Mesenchymal stem cell (in vitro differentiated cells and primary cell): Measurements from ENCODE around the gene PPP6R1. TPM values are rescaled to one million over a fixed set of nuclear protein-coding genes. Genes with fewer than 3 reads are reported as not detected.

Experiments used
- DNase-seq: peaks from one replicate; pipeline ENCODE4 v3.0.0-alpha.2; 2013
- H2AFZ ChIP-seq: one replicate; pipeline ENCODE4 v1.6.1; 2013; ENCODE audit warnings: low read depth, mild to moderate bottlenecking, control low read depth, inconsistent platforms, low read length, moderate library complexity
- H2AK5ac ChIP-seq: 2 replicates; pipeline ENCODE4 v1.6.1; 2013; ENCODE audit warnings: low read length, moderate library complexity, mild to moderate bottlenecking, inconsistent platforms; ENCODE audit not compliant: severe bottlenecking
- H2BK120ac ChIP-seq: one replicate; pipeline ENCODE4 v1.6.1; 2013; ENCODE audit warnings: low read depth, mild to moderate bottlenecking, inconsistent platforms, low read length, moderate library complexity
- H2BK12ac ChIP-seq, 2 experiments: one replicate each; pipeline ENCODE4 v1.6.1; 2013; ENCODE audit warnings: inconsistent platforms in 2 of 2, low read length in 2 of 2, mild to moderate bottlenecking in 2 of 2, moderate library complexity in 2 of 2, control low read depth in 1 of 2
- H2BK15ac ChIP-seq: one replicate; pipeline ENCODE4 v1.6.1; 2013; ENCODE audit warnings: mild to moderate bottlenecking, low read depth, inconsistent platforms; ENCODE audit not compliant: poor library complexity, severe bottlenecking
- H2BK5ac ChIP-seq: 2 replicates; pipeline ENCODE4 v1.6.1; 2013; ENCODE audit warnings: low read depth, mild to moderate bottlenecking, low read length, control low read depth, inconsistent platforms; ENCODE audit not compliant: poor library complexity, severe bottlenecking
- H3K14ac ChIP-seq, 2 experiments: one replicate each; pipeline ENCODE4 v1.6.1; 2013; ENCODE audit warnings: inconsistent platforms in 2 of 2, low read length in 2 of 2, control low read depth in 1 of 2, mild to moderate bottlenecking in 1 of 2, moderate library complexity in 1 of 2
- H3K18ac ChIP-seq, 2 experiments: one replicate each; pipeline ENCODE4 v1.6.1; 2013; ENCODE audit warnings: inconsistent platforms in 2 of 2, low read length in 2 of 2, control low read depth in 1 of 2, low read depth in 1 of 2, mild to moderate bottlenecking in 1 of 2
- H3K23ac ChIP-seq, 2 experiments: one replicate each; pipeline ENCODE4 v1.6.1; 2013; ENCODE audit warnings: inconsistent platforms in 2 of 2, low read length in 2 of 2, mild to moderate bottlenecking in 2 of 2, moderate library complexity in 2 of 2, control low read depth in 1 of 2
- H3K27ac ChIP-seq: 2 replicates; pipeline ENCODE4 v1.5.1; 2013; ENCODE audit warnings: mild to moderate bottlenecking, moderate library complexity, low read length, control low read depth, inconsistent platforms; ENCODE audit not compliant: poor library complexity, severe bottlenecking
- H3K27me3 ChIP-seq, 2 experiments: 2 replicates each; pipeline versions ENCODE4 v1.6.1 to v1.7.0; 2013; ENCODE audit warnings: low read length in 2 of 2, mild to moderate bottlenecking in 2 of 2, moderate library complexity in 2 of 2, control low read depth in 1 of 2, inconsistent platforms in 1 of 2; ENCODE audit not compliant: control insufficient read depth in 1 of 2, insufficient read depth in 1 of 2
- H3K36me3 ChIP-seq, 2 experiments: 2 replicates each; pipeline versions ENCODE4 v1.6.1 to v1.7.0; 2013; ENCODE audit warnings: low read length in 2 of 2, control low read depth in 1 of 2, inconsistent platforms in 1 of 2, low read depth in 1 of 2, mild to moderate bottlenecking in 1 of 2; ENCODE audit not compliant: insufficient read depth in 2 of 2, control insufficient read depth in 1 of 2
- H3K4ac ChIP-seq, 2 experiments: one replicate each; pipeline ENCODE4 v1.6.1; 2013; ENCODE audit warnings: inconsistent platforms in 2 of 2, low read length in 2 of 2, mild to moderate bottlenecking in 2 of 2, moderate library complexity in 2 of 2, control low read depth in 1 of 2, low read depth in 1 of 2
- H3K4me1 ChIP-seq: 2 replicates; pipeline ENCODE4 v1.6.1; 2013; ENCODE audit warnings: low read depth, low read length, control low read depth; ENCODE audit not compliant: control insufficient read depth, insufficient read depth
- H3K4me2 ChIP-seq: 2 replicates; pipeline ENCODE4 v1.6.1; 2013; ENCODE audit warnings: low read length, mild to moderate bottlenecking, inconsistent platforms; ENCODE audit not compliant: poor library complexity, severe bottlenecking
- H3K4me3 ChIP-seq, 2 experiments: 2 replicates each; pipeline versions ENCODE4 v1.5.1 to v1.7.0; 2013; ENCODE audit warnings: low read length in 2 of 2, mild to moderate bottlenecking in 2 of 2, control low read depth in 1 of 2, low read depth in 1 of 2; ENCODE audit not compliant: insufficient read depth in 1 of 2
- H3K79me1 ChIP-seq: replicated peaks from 2 replicates; pipeline ENCODE4 v1.6.1; 2013; ENCODE audit warnings: mild to moderate bottlenecking, control low read depth, low read length, inconsistent platforms; ENCODE audit not compliant: poor library complexity, severe bottlenecking
- H3K9ac ChIP-seq: 2 replicates; pipeline ENCODE4 v1.7.0; 2013; ENCODE audit warnings: mild to moderate bottlenecking, low read length, moderate library complexity
- H3K9me3 ChIP-seq: 2 replicates; pipeline ENCODE4 v1.7.0; 2013; ENCODE audit warnings: mild to moderate bottlenecking, low read length; ENCODE audit not compliant: control insufficient read depth
- H4K8ac ChIP-seq: one replicate; pipeline ENCODE4 v1.6.1; 2013; ENCODE audit warnings: inconsistent platforms, mild to moderate bottlenecking, low read length, moderate library complexity
- H4K91ac ChIP-seq: one replicate; pipeline ENCODE4 v1.6.1; 2013; ENCODE audit warnings: mild to moderate bottlenecking, low read length, inconsistent platforms
- WGBS: methylation state at CpG from one replicate; pipeline ENCODE4 v1.1.7; 2013; ENCODE audit warnings: mixed read lengths; 5-methylcytosine and 5-hydroxymethylcytosine counted together
- polyA plus RNA-seq, 2 experiments: library from polyadenylated mRNA; stranded (reverse); fragments of 200-250 nt; gene quantifications; one replicate each; pipeline ENCODE4 v1.2.3, GENCODE V29; 2013

PPP6R1 gene
- 37.2 TPM for polyA plus RNA-seq (2013, experiment 1 of 2)
- 37.7 TPM for polyA plus RNA-seq (2013, experiment 2 of 2)

- peak within 1 kb of the TSS in 1 of 2 experiments; percentile 27 for H2BK12ac ChIP-seq
- WGBS = under 1% methylated on average over 63 of the region's 76 CpGs
- DNase-seq = peak; percentile 100
- H3K4me2 ChIP-seq = peak within 1 kb of the TSS; percentile 71
- H3K36me3 ChIP-seq = peaks cover 12 to 17% of the 10 kb centered on the region in 2 experiments
- peak within 1 kb of the TSS; percentile 93 for H4K91ac ChIP-seq
- peak within 1 kb of the TSS; percentile 97 for H4K8ac ChIP-seq
- H3K23ac ChIP-seq = peak within 1 kb of the TSS in 1 of 2 experiments; percentile 85
- H3K9ac ChIP-seq = peak within 1 kb of the TSS; percentile 97
- H2BK120ac ChIP-seq = peak within 1 kb of the TSS; percentile 88
- peak within 1 kb of the TSS; percentile 97 for H3K27ac ChIP-seq
- H2AFZ ChIP-seq = peak within 1 kb of the TSS; percentile 72
- H3K4ac ChIP-seq = peak within 1 kb of the TSS; percentile 50 to 94
- H3K27me3 ChIP-seq = no peaks in the 10 kb centered on the region
- H3K79me1 ChIP-seq = peaks cover 2% of the 10 kb centered on the region
- H3K18ac ChIP-seq = peak within 1 kb of the TSS; percentile 93 to 96
- peak within 1 kb of the TSS; percentile 91 to 95 for H3K4me3 ChIP-seq
- H3K9me3 ChIP-seq = no peaks in the 10 kb centered on the region
- H2BK15ac ChIP-seq = peak within 1 kb of the TSS; percentile 99
- H2BK5ac ChIP-seq = peak within 1 kb of the TSS; percentile 63
- peak within 1 kb of the TSS; percentile 11 for H2AK5ac ChIP-seq
- H3K4me1 ChIP-seq = peaks cover 34% of the 10 kb centered on the region
- peak within 1 kb of the TSS in 1 of 2 experiments; percentile 97 for H3K14ac ChIP-seq
These were observed at the start of gene PPP6R1 for GRCh38 chr19:55258828-55259539. TSS of gene PPP6R1 (minus strand) at chr19:55259017. CDS start at chr19:55247103, 11,914 bp downstream.

GRCh38 chr19:55308281-55308680, 49.5 kb upstream of the PPP6R1 start:
- Histone ChIP-seq H2BK5ac (no peak overlapping the region), H3K79me1 (no peaks in the 10 kb centered on the region), H3K18ac (no peak overlapping the region), H3K27ac (no peak overlapping the region), H4K91ac (no peak overlapping the region), H3K36me3 (peaks cover 40 to 76% of the 10 kb centered on the region in 2 experiments), H3K9me3 (no peaks in the 10 kb centered on the region), H3K14ac (no peak overlapping the region), H2AFZ (no peak overlapping the region), H4K8ac (no peak overlapping the region), H3K4me2 (no peak overlapping the region), H3K4ac (no peak overlapping the region), H3K4me1 (peaks cover 4% of the 10 kb centered on the region), H2AK5ac (no peak overlapping the region), H3K23ac (no peak overlapping the region), H2BK12ac (no peak overlapping the region), H3K4me3 (no peak overlapping the region), H2BK15ac (no peak overlapping the region), H2BK120ac (no peak overlapping the region), H3K27me3 (no peaks in the 10 kb centered on the region), H3K9ac (no peak overlapping the region)
- no peak for DNase-seq
- WGBS = 93% methylated on average over 4 of the region's 11 CpGs

- Histone ChIP-seq H3K4me3 (no peak overlapping the region), H3K79me1 (no peaks in the 10 kb centered on the region), H3K23ac (no peak overlapping the region), H3K9ac (no peak overlapping the region), H3K4ac (no peak overlapping the region), H2BK5ac (no peak overlapping the region), H2BK12ac (no peak overlapping the region), H3K27ac (no peak overlapping the region), H3K36me3 (peaks cover 46 to 73% of the 10 kb centered on the region in 2 experiments), H2BK120ac (no peak overlapping the region), H3K18ac (no peak overlapping the region), H3K14ac (no peak overlapping the region), H3K4me1 (peaks cover 6% of the 10 kb centered on the region), H4K91ac (no peak overlapping the region), H3K27me3 (no peaks in the 10 kb centered on the region), H3K4me2 (no peak overlapping the region), H2AK5ac (no peak overlapping the region), H3K9me3 (no peaks in the 10 kb centered on the region), H2BK15ac (no peak overlapping the region), H4K8ac (no peak overlapping the region), H2AFZ (no peak overlapping the region)
- DNase-seq = no peak
- WGBS = 84% methylated on average over 2 of the region's 3 CpGs
These were observed 47.9 kb upstream of the PPP6R1 start for GRCh38 chr19:55306712-55307111.

GRCh38 chr19:55305983-55306562, 47.3 kb upstream of the PPP6R1 start:
- Histone ChIP-seq H3K18ac (no peak overlapping the region), H3K9ac (no peak overlapping the region), H2AK5ac (no peak overlapping the region), H2BK120ac (no peak overlapping the region), H2BK15ac (no peak overlapping the region), H3K14ac (no peak overlapping the region), H3K4me3 (no peak overlapping the region), H4K8ac (no peak overlapping the region), H3K4ac (no peak overlapping the region), H3K27ac (no peak overlapping the region), H3K23ac (no peak overlapping the region), H3K27me3 (no peaks in the 10 kb centered on the region), H4K91ac (no peak overlapping the region), H3K4me1 (peaks cover 11% of the 10 kb centered on the region), H2BK5ac (no peak overlapping the region), H3K36me3 (peaks cover 46 to 68% of the 10 kb centered on the region in 2 experiments), H2BK12ac (no peak overlapping the region), H3K4me2 (no peak overlapping the region), H3K79me1 (no peaks in the 10 kb centered on the region), H2AFZ (no peak overlapping the region), H3K9me3 (no peaks in the 10 kb centered on the region)
- DNase-seq = no peak
- WGBS = 93% methylated on average over 17 of the region's 17 CpGs
